GM19239 (cell line): ENCODE data around the gene CDKAL1.
"Not testable (repeated sequence)": the region's sequence is repeated elsewhere in the genome, so short reads cannot be mapped to it uniquely, and the experiment has no call there.

Experiments used
- DNase-seq: peaks from one replicate; pipeline ENCODE4 v3.0.0; 2011; ENCODE audit warnings: low spot score; ENCODE audit not compliant: insufficient read length
- FAIRE-seq: peaks from 2 replicates; lab custom pipeline; 2011; peaks lifted over from hg19 to GRCh38; lab: Jason Lieb, UNC

The CDKAL1 gene

DNA sequence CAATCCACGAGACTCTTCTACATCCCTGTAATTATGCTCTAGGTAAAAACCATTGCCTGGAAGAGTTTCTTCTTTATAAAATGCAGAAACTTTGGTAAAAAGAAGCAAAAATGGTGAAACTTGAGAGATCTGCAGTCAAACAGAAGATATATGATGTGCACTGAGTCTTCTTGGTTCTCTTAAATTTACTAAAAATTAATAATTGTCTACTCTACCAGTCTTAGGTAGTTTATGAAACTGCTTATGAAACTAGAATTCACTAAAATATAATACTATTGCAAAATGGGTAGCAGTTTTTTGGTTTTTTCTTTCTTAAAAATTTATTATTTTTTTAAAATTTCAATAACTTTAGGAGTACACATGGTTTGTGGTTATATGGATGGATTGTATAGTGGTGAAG lies 540.2 kb downstream of the CDKAL1 start:
- no peak for FAIRE-seq
- no peak for DNase-seq

DNA sequence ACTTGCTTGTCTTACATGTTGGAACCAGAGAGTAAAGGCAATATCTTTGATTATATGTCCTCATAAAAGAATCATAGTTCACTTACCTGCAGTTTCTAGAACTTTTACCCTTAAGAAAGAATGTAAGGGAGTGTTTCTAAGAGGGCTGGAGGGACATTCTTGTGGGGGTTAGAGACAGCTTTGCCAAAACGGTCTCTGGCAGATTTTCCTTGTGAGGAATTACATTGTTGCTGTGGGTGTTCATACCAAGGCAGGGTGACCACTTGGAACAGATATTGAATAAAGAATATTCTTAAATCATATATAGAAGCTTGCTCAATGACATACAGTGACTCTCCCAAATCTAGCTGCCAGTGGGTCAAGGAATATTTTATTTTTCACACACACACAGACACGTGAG lies 541.7 kb downstream of the CDKAL1 start:
- FAIRE-seq: no peak
- no peak for DNase-seq

DNA sequence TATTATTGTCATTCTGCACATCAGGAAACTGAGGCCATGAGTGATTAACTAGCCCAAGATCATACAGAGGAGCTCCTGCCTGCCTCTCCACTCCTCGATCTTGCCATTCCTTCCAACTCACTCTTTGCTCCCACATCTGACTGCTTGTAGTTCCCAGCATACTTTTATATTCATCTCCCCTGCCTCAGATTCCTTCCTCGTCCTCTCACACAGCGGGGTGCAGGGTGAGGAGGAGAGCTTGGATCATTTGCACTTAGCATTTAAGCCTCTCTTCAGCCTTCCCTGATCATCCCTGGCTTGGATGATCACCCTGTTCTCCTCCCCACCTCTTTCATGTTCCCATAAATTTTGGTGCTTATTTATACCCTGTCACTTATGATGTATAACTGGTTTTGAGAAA lies 544.2 kb downstream of the CDKAL1 start:
- DNase-seq: no peak
- no peak for FAIRE-seq

- DNase-seq (no peak), FAIRE-seq (peak; percentile 23)
These were observed 545.3 kb downstream of the CDKAL1 start for GRCh38 chr6:21079468-21080048.

- FAIRE-seq (no peak), DNase-seq (no peak)
These were observed 546.0 kb downstream of the CDKAL1 start for GRCh38 chr6:21080221-21080620.

DNA sequence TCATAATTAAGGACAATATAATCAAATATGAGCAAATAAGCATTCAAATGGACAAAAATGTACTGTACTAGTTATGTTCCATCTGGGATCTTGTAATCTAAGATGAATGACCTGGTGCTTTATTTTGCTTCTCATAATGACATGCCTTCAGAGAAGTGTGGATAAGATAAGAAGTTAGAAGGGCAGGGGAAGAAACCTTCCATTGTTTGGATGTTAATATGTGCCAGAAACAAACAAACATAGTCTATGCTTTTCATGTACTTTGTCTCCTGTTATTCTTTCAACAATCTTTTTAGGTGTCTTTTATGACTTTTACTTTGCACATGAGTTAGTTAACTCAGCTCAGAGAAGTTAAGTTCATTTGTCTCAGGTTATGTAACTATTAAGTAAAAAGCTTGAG lies 547.8 kb downstream of the CDKAL1 start:
- FAIRE-seq (no peak), DNase-seq (no peak)

DNA sequence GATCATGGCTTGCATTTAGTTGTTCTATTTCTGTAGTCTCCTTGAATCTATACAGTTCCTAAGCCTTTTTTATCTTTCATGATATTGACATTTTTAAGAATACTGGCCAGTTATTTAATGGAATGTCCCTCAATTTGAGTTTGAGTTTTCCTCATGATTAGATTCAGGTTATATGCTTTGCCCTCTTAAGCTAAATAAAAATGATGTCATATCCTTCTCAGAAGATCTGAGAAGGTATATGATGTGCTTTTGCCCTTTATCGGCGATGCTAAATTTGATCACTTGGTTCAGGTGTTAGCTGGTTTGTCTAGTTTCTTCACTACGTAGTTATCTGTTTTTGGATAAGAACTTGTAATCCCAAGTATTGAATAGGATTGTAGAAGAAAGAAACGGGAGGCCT lies 549.5 kb downstream of the CDKAL1 start:
- FAIRE-seq (no peak), DNase-seq (no peak)

GRCh38 chr6:21084656-21085055 lies 550.4 kb downstream of the CDKAL1 start:
- FAIRE-seq (no peak), DNase-seq (no peak)

DNA sequence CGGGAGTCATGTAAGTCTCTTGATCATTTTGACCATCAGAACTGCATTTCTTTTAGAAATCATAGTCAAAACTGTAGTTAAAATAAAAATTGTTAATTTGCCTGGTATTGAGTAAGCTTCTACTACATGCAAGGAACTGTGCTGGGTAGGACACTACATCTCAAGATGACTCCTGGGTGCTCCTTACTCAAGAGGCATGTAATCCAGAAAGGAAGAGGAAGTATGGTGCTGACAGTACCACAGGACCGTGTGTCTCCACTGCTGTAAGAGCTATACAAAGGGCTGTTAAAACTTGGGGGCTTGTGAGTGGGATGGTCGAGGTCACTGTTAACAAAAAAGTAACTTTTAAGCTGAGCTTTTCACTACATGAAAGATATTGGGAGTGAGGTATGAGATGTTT lies 551.0 kb downstream of the CDKAL1 start:
- FAIRE-seq: no peak
- DNase-seq: no peak

DNA sequence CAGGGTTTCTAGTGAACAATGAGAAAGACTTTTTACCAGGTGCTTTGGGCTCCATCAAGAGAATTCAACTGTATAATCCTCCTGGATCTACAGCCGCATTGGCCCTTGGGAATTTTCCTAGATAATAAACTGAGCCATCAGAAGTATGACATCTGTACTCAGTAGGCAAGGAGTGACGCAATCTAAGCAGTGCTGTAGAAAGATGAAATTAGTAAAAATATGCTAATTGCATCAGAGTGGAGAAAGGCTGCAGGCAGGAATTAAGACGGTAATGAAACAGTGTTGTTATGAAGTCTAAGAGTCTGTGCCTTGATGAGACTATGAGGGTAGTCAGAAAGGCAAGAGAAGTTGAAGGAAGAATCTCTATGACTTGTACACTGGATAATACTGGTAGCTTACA lies 551.4 kb downstream of the CDKAL1 start:
- FAIRE-seq (no peak), DNase-seq (no peak)

DNA sequence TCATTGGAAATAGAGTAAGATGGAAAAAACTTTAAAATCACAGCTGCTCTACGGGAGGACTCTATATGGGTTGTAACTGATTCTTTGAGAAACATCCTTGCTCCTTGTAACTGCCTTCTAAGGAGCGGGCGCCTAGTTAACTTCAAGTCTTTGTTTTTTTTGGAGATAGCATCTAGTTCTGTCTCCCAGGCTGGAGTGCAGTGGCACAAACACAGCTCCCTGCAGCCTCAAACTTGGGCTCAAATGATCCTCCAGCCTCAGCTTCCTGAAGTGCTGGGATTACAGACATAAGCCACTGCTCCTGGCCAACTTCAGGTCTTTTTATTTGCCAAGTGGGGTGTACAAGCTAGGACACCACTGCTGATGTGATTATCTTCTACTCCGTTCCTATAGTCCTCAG lies 552.9 kb downstream of the CDKAL1 start:
- FAIRE-seq (no peak), DNase-seq (no peak)

DNA sequence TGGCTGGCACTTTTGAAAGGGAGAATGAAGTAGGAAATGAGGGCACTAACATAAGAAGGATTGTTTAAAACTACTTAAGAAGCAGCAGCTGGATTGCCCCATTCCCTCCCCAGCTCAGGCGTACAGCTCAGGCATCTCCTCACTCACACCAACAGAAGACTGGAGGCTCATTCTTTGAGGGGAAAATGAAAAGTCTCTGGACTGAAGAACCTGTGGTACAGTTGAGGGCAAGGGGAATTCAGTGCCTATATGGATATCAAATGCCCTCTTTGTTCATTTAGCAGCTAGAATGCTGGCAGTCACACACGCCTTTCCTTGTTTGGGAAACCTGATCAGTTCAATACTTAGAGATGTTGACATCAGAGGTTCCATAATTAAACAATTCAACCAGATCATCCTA lies 557.2 kb downstream of the CDKAL1 start:
- DNase-seq (no peak), FAIRE-seq (no peak)

DNA sequence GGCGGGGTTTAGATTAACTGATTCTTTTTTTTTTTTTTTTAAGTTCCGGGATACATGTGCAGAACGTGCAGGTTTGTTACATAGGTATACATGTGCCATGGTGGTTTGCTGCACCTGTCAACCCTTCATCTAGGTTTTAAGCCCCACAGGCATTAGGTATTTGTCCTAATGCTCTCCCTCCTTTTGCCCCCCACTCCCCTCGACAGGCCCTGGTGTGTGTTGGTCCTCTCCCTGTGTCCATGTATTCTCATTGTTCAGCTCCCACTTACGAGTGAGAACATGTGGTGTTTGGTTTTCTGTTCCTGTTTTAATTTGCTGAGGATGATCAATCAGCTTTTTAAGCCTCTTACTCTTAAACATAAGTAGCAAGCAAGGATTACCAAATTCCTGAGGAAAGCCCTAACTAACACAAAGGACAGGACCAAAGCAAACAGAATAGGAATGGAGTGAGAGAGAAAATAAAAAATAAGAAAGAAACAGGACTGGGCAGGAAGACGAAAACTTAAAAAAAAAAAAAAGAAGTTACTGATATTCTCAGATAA lies 558.0 kb downstream of the CDKAL1 start:
- FAIRE-seq: not testable (repeated sequence)

DNA sequence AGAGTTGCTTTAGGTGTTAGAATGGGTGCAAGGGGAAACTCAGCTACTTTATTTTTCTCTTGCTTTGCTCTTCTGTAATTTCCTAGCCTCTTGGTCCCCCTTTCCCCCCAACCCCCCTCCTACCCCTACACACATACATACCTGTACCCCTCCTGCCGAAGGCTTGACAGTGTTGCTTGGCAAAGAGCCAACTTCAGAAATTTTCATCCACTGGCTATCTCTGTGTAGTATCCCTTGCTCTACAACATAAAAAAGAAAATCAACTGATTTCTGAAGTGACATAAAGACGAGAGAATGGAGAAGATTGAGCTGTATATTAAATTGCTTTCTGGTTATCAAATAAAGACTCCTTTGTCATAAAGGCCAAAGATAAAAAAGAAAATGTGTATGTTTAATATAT lies 561.2 kb downstream of the CDKAL1 start:
- no peak for FAIRE-seq
- no peak for DNase-seq

More for the DNA sequence above, 558.0 kb downstream of the CDKAL1 start:
- not testable (repeated sequence) for DNase-seq

- DNase-seq (no peak), FAIRE-seq (peak; percentile 8)
These were observed 563.9 kb downstream of the CDKAL1 start for GRCh38 chr6:21098134-21098533.

GRCh38 chr6:21098744-21099143 lies 564.5 kb downstream of the CDKAL1 start:
- FAIRE-seq (peak; percentile 14), DNase-seq (no peak)

- DNase-seq: no peak
- peak; percentile 85 for FAIRE-seq
These were observed 565.4 kb downstream of the CDKAL1 start for GRCh38 chr6:21099338-21100314.

- DNase-seq: no peak
- FAIRE-seq: no peak
These were observed 566.7 kb downstream of the CDKAL1 start for GRCh38 chr6:21100991-21101390.

GRCh38 chr6:21101694-21102093 lies 567.4 kb downstream of the CDKAL1 start:
- DNase-seq (no peak), FAIRE-seq (no peak)

GRCh38 chr6:21102201-21102600 lies 567.9 kb downstream of the CDKAL1 start:
- DNase-seq (no peak), FAIRE-seq (no peak)

- FAIRE-seq (no peak), DNase-seq (no peak)
These were observed 568.4 kb downstream of the CDKAL1 start for GRCh38 chr6:21102624-21103023.
